ENCODE data around the gene USP19. TPM values are rescaled to one million over a fixed set of nuclear protein-coding genes. Genes with fewer than 3 reads are reported as not detected.
A peak's percentile ranks its signal among the peaks of the same experiment; 100 is the strongest.

USP19 gene
- total RNA-seq, 2 experiments from 2014 or later, result 49.4 to 69.4 TPM

DNA sequence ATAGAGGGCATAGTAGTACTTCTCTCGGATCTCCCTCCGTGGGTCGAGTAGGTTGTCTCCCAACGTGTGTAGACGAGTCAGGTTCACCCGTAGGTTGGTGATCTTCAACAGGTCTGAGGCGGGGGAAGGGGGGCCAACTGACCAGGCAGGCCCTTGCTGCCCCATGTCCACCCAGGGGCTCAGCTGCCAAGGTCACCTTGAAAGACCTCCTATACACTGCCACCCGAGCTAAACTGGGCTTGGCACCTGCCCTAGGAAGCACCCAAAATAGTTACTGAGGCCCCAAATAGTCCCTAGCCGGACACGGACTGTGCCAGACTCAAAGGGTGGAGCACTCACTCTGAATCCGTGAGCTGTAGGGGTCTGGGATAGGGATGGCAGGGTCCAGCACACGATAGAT lies 10.4 kb upstream of the USP19 start:
- Histone ChIP-seq H3K79me2 (ENCODE audit: insufficient read depth, low read depth, low read length) (no peaks in the 10 kb centered on the region), H4K20me1 (ENCODE audit: insufficient read depth, low read length) (no peaks in the 10 kb centered on the region), H3K4me3 (ENCODE audit: low read depth, low read length, poor library complexity, severe bottlenecking) (no peak overlapping the region), H3K27ac (ENCODE audit: low read depth, low read length, poor library complexity, severe bottlenecking) (no peak overlapping the region), H2AFZ (ENCODE audit: low read length) (no peak overlapping the region), H3K9me3 (ENCODE audit: low read length) (no peaks in the 10 kb centered on the region), H3K4me1 (ENCODE audit: insufficient read depth, low read length, poor library complexity, severe bottlenecking) (peaks cover 9% of the 10 kb centered on the region), H3K4me2 (ENCODE audit: low read length) (no peak overlapping the region), H3K36me3 (ENCODE audit: insufficient read depth, low read length) (no peaks in the 10 kb centered on the region), H3K9me2 (ENCODE audit: insufficient read depth, low read length) (no peaks in the 10 kb centered on the region)
- no TSS peak for BruUV-seq (replicated peaks)
- intact Hi-C loops (cut with micrococcal nuclease; ENCODE audit: unreplicated experiment), result no loop called here
- ChIA-PET CTCF (ENCODE audit: unreplicated experiment) (no interaction called here), POLR2A (no interaction called here)
- TF ChIP-seq EZH2phosphoT487 (IDR thresholded peaks at IDR 0.05; ENCODE audit: borderline replicate concordance, low read depth, low read length), result no peak
- no peak for TF ChIP-seq CTCF (conservative IDR thresholded peaks at IDR 0.05; ENCODE audit: low read length)
- no peak for DNase-seq (ENCODE audit: low spot score)

GRCh38 chr3:49124991-49125670 lies 4.5 kb upstream of the USP19 start:
- Histone ChIP-seq H3K27ac (ENCODE audit: low read depth, low read length, poor library complexity, severe bottlenecking) (no peak overlapping the region), H3K9me3 (ENCODE audit: low read length) (no peaks in the 10 kb centered on the region), H4K20me1 (ENCODE audit: insufficient read depth, low read length) (no peaks in the 10 kb centered on the region), H3K9me2 (ENCODE audit: insufficient read depth, low read length) (no peaks in the 10 kb centered on the region), H3K4me3 (ENCODE audit: low read depth, low read length, poor library complexity, severe bottlenecking) (no peak overlapping the region), H2AFZ (ENCODE audit: low read length) (peak overlapping the region; percentile 41; the same call in 1 of the 2 replicates), H3K79me2 (ENCODE audit: insufficient read depth, low read depth, low read length) (peaks cover 2% of the 10 kb centered on the region), H3K36me3 (ENCODE audit: insufficient read depth, low read length) (no peaks in the 10 kb centered on the region), H3K4me1 (ENCODE audit: insufficient read depth, low read length, poor library complexity, severe bottlenecking) (peaks cover 19% of the 10 kb centered on the region), H3K4me2 (ENCODE audit: low read length) (no peak overlapping the region; the same call in 1 of the 2 replicates)
- DNase-seq (ENCODE audit: low spot score), result peak; percentile 52
- intact Hi-C loops (cut with micrococcal nuclease; ENCODE audit: unreplicated experiment), result no loop called here
- ChIA-PET CTCF (ENCODE audit: unreplicated experiment) (no interaction called here), POLR2A (no interaction called here)
- no TSS peak for BruUV-seq (replicated peaks)
- TF ChIP-seq CTCF (conservative IDR thresholded peaks at IDR 0.05; ENCODE audit: low read length) (peak; percentile 76), EZH2phosphoT487 (IDR thresholded peaks at IDR 0.05; ENCODE audit: borderline replicate concordance, low read depth, low read length) (no peak)

- H3K79me2 ChIP-seq (ENCODE audit: insufficient read depth, low read depth, low read length), result peaks cover 11% of the 10 kb centered on the region
- no peaks in the 10 kb centered on the region for H3K9me2 ChIP-seq (ENCODE audit: insufficient read depth, low read length)
- H4K20me1 ChIP-seq (ENCODE audit: insufficient read depth, low read length), result no peaks in the 10 kb centered on the region
- CTCF ChIA-PET (ENCODE audit: unreplicated experiment), result no interaction called here
- TF ChIP-seq CTCF (conservative IDR thresholded peaks at IDR 0.05; ENCODE audit: low read length), result no peak
- no peak for TF ChIP-seq EZH2phosphoT487 (IDR thresholded peaks at IDR 0.05; ENCODE audit: borderline replicate concordance, low read depth, low read length)
- no peak overlapping the region for H3K27ac ChIP-seq (ENCODE audit: low read depth, low read length, poor library complexity, severe bottlenecking)
- no peaks in the 10 kb centered on the region for H3K9me3 ChIP-seq (ENCODE audit: low read length)
- no peak overlapping the region for H2AFZ ChIP-seq (ENCODE audit: low read length)
- no TSS peak for BruUV-seq (replicated peaks)
- no peak for DNase-seq (ENCODE audit: low spot score)
- no peak overlapping the region for H3K4me3 ChIP-seq (ENCODE audit: low read depth, low read length, poor library complexity, severe bottlenecking)
- H3K4me1 ChIP-seq (ENCODE audit: insufficient read depth, low read length, poor library complexity, severe bottlenecking), result peaks cover 24% of the 10 kb centered on the region
- no peaks in the 10 kb centered on the region for H3K36me3 ChIP-seq (ENCODE audit: insufficient read depth, low read length)
- intact Hi-C loops (cut with micrococcal nuclease; ENCODE audit: unreplicated experiment), result no loop called here
- POLR2A ChIA-PET, result no interaction called here
- H3K4me2 ChIP-seq (ENCODE audit: low read length), result no peak overlapping the region
Measured at GRCh38 chr3:49124203-49124602, 3.6 kb upstream of the USP19 start.
